PC-3 (cell line): ENCODE results near the gene RIMBP3C. TPM values are rescaled to one million over a fixed set of nuclear protein-coding genes. Genes with fewer than 3 reads are reported as not detected.
"Not testable (repeated sequence)": the region's sequence is repeated elsewhere in the genome, so short reads cannot be mapped to it uniquely, and the experiment has no call there.

Experiments
- ATAC-seq: fragments of 200-7000 bp; cut with Tn5 transposase; 2 replicates; pipeline ENCODE4 v1.9.1; 2020; ENCODE audit warnings: mild to moderate bottlenecking, moderate library complexity
- BruUV-seq: library from RNA; stranded (reverse); fragments of 400-500 nt; replicated peaks from 2 replicates; lab custom pipeline; 2021; lab: Mats Ljungman, UMichigan
- CTCF ChIA-PET: fragments of 300-600 bp; sonication (Branson Sonifier 250); formaldehyde crosslinking; loops from one replicate; lab custom pipeline; 2022; ENCODE audit warnings: antibody characterized with exemption; lab: Charles Lee
- POLR2A ChIA-PET: fragments of 300-600 bp; sonication (Branson Sonifier 250); formaldehyde crosslinking; loops from one replicate; lab custom pipeline; 2022; ENCODE audit warnings: antibody characterized with exemption; ENCODE audit not compliant: unreplicated experiment; lab: Charles Lee
- DNase-seq: peaks from one replicate; pipeline ENCODE4 v3.0.0-alpha.2; 2015
- H2AFZ ChIP-seq: fragments of 300-600 bp; sonication (generic); 2 replicates; pipeline ENCODE4 v1.6.0; 2016; ENCODE audit warnings: antibody characterized with exemption, low read length
- H3F3A ChIP-seq: fragments of 300-600 bp; sonication (generic); one replicate; pipeline ENCODE4 v1.6.0; 2017; ENCODE audit warnings: antibody characterized with exemption, low read length, control low read depth, mild to moderate bottlenecking; ENCODE audit not compliant: unreplicated experiment
- H3K27ac ChIP-seq: fragments of 300-600 bp; sonication (generic); 2 replicates; pipeline ENCODE4 v1.5.1; 2016; ENCODE audit warnings: mild to moderate bottlenecking, low read length
- H3K27me3 ChIP-seq: fragments of 300-600 bp; sonication (generic); 2 replicates; pipeline ENCODE4 v1.6.1; 2016; ENCODE audit warnings: low read length, mixed read lengths
- H3K36me3 ChIP-seq: fragments of 300-600 bp; sonication (generic); 2 replicates; pipeline ENCODE4 v1.6.1; 2016; ENCODE audit warnings: low read depth, mixed run types, low read length, mixed read lengths
- H3K4me1 ChIP-seq: fragments of 300-600 bp; sonication (generic); 2 replicates; pipeline ENCODE4 v1.5.1; 2016; ENCODE audit warnings: low read length; ENCODE audit not compliant: insufficient read depth
- H3K4me2 ChIP-seq: fragments of 300-600 bp; sonication (generic); 2 replicates; pipeline ENCODE4 v1.6.0; 2016; ENCODE audit warnings: low read length
- H3K4me3 ChIP-seq: fragments of 300-600 bp; sonication (generic); 2 replicates; pipeline ENCODE4 v1.5.1; 2016; ENCODE audit warnings: mild to moderate bottlenecking, low read length, mixed read lengths
- H3K79me2 ChIP-seq: fragments of 300-600 bp; sonication (generic); 2 replicates; pipeline ENCODE4 v1.6.1; 2017; ENCODE audit warnings: low read length, mixed read lengths
- H3K9ac ChIP-seq: fragments of 300-600 bp; sonication (generic); 2 replicates; pipeline ENCODE4 v1.6.0; 2016; ENCODE audit warnings: mild to moderate bottlenecking, low read length
- H3K9me2 ChIP-seq: fragments of 300-600 bp; sonication (generic); replicated peaks from 2 replicates; pipeline ENCODE4 v1.6.1; 2016; ENCODE audit warnings: mixed run types, low read length, mixed read lengths
- H3K9me3 ChIP-seq: fragments of 300-600 bp; sonication (generic); 2 replicates; pipeline ENCODE4 v1.6.1; 2016; ENCODE audit warnings: low read length, mixed read lengths
- H4K20me1 ChIP-seq: fragments of 300-600 bp; sonication (generic); 2 replicates; pipeline ENCODE4 v1.6.1; 2016; ENCODE audit warnings: low read length, mixed read lengths
- EZH2 ChIP-seq: fragments of 300-600 bp; sonication (generic); IDR thresholded peaks from one replicate; pipeline ENCODE4 v1.6.1; 2017; ENCODE audit warnings: antibody characterized with exemption, mild to moderate bottlenecking, low read length; ENCODE audit not compliant: unreplicated experiment
- EZH2phosphoT487 ChIP-seq: fragments of 300-600 bp; sonication (generic); IDR thresholded peaks from 2 replicates; pipeline ENCODE4 v1.6.1; 2018; ENCODE audit warnings: mild to moderate bottlenecking, antibody characterized with exemption, low read length, borderline replicate concordance
- intact Hi-C: fragments of 100-400 bp; cut with micrococcal nuclease; formaldehyde crosslinking; loops from 2 replicates; pipeline ENCODE4 v1.9.0; 2023
- total RNA-seq: library from RNA; depleted of rRNA; stranded (reverse); fragments of >200 nt; gene quantifications from 2 replicates; pipeline ENCODE4 v1.2.3, GENCODE V29; 2014
- TF ChIP-seq, protein P1 (sequence below): fragments of 300-600 bp; sonication (generic); conservative IDR thresholded peaks from 2 replicates; pipeline ENCODE4 v1.5.1; 2017; ENCODE audit warnings: antibody characterized with exemption, low read depth, mild to moderate bottlenecking, low read length

RIMBP3C gene
- total RNA-seq, 1 experiment from 2014 or later, result not detected

DNA sequence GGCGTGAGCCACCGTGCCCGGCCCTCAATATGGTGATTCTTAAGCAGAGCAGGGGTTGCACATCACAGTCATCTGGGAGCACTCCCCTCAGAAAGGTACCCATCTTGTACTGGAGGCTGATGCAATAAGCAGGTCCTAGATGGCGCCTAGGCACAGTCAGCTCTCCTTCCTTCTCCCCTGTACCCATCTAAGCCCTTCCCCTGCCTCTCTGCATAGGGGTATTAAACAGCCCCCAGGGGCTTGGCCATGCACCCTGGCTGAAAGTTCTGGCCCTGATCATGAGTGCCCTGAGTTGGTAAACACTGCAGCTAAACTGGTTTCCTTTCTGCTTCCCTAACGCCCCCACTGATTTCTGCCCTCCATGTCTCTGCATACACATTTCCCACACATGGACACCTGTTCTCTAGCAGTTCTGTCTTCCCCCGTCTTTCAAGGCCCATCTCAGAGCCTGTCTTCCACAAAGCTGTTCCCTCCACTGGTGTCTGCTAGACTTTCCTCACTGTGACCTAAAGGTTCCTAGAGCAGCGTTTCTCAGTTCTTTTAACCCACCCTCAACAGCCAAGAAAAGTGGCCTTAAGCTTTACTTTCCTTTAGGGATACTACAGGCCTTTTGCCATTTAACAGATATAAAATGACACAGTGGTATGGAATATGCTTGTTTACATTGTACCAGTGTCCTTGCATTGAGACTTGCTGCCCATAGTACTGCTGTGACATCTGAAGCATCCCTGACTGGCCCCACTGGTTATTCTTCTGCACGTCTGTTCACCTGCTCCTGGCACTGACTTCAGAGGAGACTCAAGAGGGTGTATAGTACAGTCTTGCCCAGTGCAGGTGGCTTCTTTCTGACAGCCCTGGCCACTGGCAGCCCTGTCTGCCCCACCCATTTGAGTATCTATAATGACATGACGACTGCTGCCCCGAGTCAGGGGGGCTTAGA is 31.8 kb upstream of the RIMBP3C start:
- intact Hi-C loops, result no loop called here
- ATAC-seq, result no peak

GRCh38 chr22:21581009-21581713 is 29.9 kb upstream of the RIMBP3C start:
- ATAC-seq, H3K4me3 ChIP-seq, H2AFZ ChIP-seq, POLR2A ChIA-PET, CTCF ChIA-PET, H3K9ac ChIP-seq, H3K9me3 ChIP-seq, H3K4me2 ChIP-seq, H3K27ac ChIP-seq, BruUV-seq, H3F3A ChIP-seq, H3K9me2 ChIP-seq, intact Hi-C loops, H3K36me3 ChIP-seq, DNase-seq, H3K27me3 ChIP-seq: not testable (repeated sequence)
- peaks cover 97% of the 10 kb centered on the region for H3K79me2 ChIP-seq
- H3K4me1 ChIP-seq, result peaks cover 11% of the 10 kb centered on the region; the same call in 1 of the 2 replicates
- H4K20me1 ChIP-seq, result peaks cover 61% of the 10 kb centered on the region

More for the DNA sequence above, 31.8 kb upstream of the RIMBP3C start:
- no peak for DNase-seq
- no peaks in the 10 kb centered on the region; the same call in 1 of the 2 replicates for H3K36me3 ChIP-seq
- no peak overlapping the region for H3K9ac ChIP-seq
- peaks cover 11% of the 10 kb centered on the region; the same call in 1 of the 2 replicates for H3K4me1 ChIP-seq
- no peak overlapping the region for H3K4me2 ChIP-seq
- H3K27ac ChIP-seq, result no peak overlapping the region
- BruUV-seq, result no TSS peak
- H2AFZ ChIP-seq, result no peak overlapping the region
- TF ChIP-seq, protein P1, sequence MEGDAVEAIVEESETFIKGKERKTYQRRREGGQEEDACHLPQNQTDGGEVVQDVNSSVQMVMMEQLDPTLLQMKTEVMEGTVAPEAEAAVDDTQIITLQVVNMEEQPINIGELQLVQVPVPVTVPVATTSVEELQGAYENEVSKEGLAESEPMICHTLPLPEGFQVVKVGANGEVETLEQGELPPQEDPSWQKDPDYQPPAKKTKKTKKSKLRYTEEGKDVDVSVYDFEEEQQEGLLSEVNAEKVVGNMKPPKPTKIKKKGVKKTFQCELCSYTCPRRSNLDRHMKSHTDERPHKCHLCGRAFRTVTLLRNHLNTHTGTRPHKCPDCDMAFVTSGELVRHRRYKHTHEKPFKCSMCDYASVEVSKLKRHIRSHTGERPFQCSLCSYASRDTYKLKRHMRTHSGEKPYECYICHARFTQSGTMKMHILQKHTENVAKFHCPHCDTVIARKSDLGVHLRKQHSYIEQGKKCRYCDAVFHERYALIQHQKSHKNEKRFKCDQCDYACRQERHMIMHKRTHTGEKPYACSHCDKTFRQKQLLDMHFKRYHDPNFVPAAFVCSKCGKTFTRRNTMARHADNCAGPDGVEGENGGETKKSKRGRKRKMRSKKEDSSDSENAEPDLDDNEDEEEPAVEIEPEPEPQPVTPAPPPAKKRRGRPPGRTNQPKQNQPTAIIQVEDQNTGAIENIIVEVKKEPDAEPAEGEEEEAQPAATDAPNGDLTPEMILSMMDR, result no peak
- TF ChIP-seq EZH2phosphoT487 (no peak), EZH2 (no peak)
- H3K79me2 ChIP-seq, result peaks cover 97% of the 10 kb centered on the region
- no peak overlapping the region for H3K4me3 ChIP-seq
- H4K20me1 ChIP-seq, result peaks cover 53% of the 10 kb centered on the region
- H3K9me3 ChIP-seq, result no peaks in the 10 kb centered on the region
- POLR2A ChIA-PET, result no interaction called here
- no peaks in the 10 kb centered on the region for H3F3A ChIP-seq
- CTCF ChIA-PET, result no interaction called here
- H3K27me3 ChIP-seq, result no peaks in the 10 kb centered on the region
- no peaks in the 10 kb centered on the region for H3K9me2 ChIP-seq

- POLR2A ChIA-PET, H3K9me2 ChIP-seq, H3K27me3 ChIP-seq, intact Hi-C loops, H3F3A ChIP-seq, H3K9me3 ChIP-seq, ATAC-seq, CTCF ChIA-PET, H3K4me3 ChIP-seq, H3K4me2 ChIP-seq, H3K36me3 ChIP-seq, H3K27ac ChIP-seq, H3K9ac ChIP-seq, DNase-seq, H2AFZ ChIP-seq, BruUV-seq: not testable (repeated sequence)
- Histone ChIP-seq H4K20me1 (peaks cover 58% of the 10 kb centered on the region), H3K79me2 (peaks cover 97% of the 10 kb centered on the region), H3K4me1 (peaks cover 11% of the 10 kb centered on the region; the same call in 1 of the 2 replicates)
Measured at GRCh38 chr22:21580623-21581007, 29.4 kb upstream of the RIMBP3C start.
